NCI-H146 treated with DMSO at 0.1 percent for 48 hours (cell line): ENCODE results near the gene ADAMTS2.

Source experiments
- DNase-seq: peaks from one replicate; lab custom pipeline; 2025; ENCODE audit not compliant: unreplicated experiment; lab: John Stamatoyannopoulos, UW

The ADAMTS2 gene

DNA sequence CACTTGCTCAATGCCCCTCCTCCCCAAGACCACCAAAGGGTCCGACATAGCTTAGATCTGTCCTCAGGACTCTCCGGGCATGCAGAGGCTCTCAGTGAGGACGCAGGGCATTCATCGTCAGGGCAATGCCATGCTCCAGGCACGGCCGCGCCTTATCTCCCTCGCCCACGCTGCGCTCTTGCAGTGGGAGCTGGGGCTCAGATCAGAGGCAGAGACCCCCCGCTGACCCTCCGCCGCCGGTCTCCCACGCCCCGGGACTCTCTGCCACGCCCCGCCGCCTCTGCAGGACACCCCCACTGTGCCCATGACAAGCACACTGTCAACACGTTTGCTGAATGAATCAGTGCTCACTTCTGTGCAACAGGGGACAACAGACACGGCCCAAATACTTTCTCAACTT lies 140.7 kb downstream of the ADAMTS2 start:
- DNase-seq, result no peak

DNA sequence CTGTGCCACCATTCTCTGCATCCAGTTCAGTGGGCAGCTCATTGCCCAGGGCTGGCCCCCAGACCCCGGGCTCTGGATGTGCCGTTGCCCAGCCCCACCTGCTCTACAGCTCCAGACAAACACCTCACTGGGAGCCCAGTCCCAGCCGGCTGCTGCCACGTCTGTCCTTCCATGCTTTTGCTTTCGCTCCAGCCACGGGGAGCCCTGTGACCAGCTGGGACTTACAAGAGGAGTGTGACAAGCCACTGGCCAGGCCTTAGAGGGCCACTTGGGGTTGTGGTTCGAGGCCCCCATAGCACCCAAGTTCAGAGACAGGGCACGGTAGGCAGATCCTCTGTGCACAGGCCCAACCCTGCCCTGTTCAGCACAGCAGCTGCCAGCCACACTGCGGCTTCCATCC lies 142.0 kb downstream of the ADAMTS2 start:
- DNase-seq, result no peak

DNA sequence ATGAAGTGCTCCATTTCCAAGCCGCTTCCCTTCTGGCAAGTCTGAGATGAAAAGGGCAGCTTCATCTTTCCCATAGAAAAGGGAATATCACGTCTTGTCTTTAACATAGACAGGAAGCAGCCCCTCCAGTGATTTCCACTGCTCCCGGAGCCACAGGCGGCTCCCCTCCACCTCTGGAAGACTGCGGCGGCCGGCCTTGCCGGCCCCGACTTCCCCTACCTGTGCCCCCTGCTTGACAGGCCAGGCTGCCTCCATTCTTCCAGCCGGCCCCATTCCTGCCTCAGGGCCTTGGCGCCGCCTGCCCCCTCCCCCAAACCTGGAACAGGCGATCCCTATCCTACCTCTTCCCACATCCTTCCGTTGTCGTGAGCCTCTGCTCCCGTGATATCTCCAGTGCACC lies 143.3 kb downstream of the ADAMTS2 start:
- DNase-seq, result no peak

DNA sequence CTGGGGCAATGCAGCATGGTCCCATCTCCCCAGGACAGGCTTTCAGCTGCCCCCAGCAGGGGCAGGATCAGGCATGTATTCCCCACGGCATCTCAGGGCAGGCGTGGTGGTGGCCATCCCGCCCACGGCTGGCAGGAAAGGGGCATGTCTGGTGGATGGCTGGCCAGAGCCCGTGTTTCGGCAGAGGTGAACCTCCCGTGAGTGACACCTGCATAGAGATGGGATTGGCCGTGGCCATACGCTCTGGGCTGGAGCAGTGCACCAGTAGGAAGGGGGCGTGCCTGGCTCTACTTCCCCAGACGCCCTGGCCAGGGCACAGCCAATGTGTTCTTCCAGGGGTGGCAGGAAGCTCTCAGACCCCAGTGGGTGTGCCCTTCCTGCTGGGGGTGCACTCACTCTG lies 146.0 kb downstream of the ADAMTS2 start:
- DNase-seq, result no peak

DNA sequence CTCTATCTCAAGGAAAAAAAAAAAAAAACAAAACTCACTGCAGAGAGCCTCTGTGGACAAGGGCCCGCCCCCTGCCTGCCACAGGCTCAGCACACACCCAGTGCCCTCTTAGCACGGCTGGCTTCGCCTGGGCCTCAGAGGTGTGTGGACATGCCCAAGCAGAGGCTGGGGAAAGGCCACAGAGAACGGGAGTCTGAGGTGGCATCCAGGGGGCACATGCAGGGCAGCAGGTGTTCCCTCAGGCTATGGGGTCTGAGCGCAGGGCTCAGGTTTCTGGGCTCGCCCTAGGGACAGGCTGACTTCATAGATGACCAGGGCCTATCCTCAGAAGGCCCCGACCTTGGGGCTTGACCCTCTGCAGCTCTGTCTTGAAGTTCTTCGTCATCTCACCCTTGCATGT lies 146.4 kb downstream of the ADAMTS2 start:
- no peak for DNase-seq

DNA sequence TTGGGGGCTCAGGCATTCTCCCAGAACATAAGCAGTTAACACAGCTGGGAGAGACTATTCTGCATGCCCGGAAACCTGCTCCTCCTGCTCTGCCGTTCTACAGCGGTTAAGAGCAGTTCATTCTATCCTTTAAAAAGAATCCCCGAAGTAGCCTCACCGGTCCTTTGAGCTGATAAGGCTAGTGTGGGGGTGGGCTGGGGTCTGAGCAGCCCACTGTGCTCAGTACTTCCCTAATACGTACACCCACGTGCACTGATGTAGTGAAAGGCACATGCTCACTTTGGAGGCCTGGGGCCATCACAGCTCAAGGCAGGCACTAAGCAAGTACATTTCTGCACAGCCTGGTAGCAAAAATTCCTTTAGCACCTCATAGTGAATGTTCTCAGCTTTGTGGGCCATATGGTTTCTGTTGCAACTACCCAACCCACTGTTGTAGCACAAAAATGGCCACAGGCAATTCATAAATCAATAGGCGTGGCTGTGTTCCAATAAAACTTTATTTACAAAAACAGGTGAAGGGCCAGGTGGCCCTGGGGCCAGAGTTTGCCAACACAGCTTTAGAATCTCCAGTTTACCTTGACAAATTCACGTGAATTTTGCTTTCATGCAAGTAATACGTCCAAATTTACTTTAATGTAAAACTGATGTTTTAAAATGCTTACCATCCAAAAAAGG lies 148.7 kb downstream of the ADAMTS2 start:
- no peak for DNase-seq

DNA sequence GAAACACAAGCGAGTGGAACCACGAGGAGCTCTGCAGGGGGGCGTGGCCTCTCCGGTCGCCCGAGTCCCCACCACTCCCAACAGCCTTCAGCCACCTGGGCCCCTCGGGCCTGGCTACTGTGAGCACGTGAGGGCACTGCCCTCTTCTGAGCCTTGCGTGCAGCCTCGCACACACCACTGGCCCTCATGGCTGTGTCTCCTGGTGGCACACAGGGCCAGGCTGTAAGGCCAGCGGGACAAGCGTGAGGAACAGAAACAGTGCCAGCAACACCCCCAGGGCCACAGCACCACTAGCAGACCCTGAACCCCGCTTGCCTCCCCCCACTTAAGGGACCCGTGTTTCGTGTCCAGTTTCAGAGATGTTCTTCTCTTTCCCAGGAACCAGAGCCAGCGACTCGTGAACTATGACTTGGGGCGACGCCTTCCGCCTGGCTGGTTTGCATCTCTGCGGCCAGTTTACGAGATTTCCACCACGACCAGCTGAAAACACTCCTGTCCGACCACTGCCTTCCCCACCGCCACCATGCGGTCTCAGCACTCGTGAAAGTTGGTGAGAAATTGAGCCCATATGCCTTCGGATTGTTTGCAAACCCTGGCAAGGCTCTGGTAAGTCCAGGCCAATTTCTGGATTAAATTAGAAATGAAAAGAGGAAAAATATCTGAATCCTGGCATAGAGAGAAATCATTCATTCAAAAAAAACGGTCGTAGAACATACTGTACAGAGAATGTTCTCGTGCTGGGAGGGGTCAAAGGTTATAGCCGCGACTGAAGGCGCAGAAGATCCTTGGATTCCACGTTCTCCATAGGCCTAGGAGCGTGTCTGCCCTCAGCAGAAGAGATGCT lies 149.5 kb downstream of the ADAMTS2 start:
- no peak for DNase-seq

DNA sequence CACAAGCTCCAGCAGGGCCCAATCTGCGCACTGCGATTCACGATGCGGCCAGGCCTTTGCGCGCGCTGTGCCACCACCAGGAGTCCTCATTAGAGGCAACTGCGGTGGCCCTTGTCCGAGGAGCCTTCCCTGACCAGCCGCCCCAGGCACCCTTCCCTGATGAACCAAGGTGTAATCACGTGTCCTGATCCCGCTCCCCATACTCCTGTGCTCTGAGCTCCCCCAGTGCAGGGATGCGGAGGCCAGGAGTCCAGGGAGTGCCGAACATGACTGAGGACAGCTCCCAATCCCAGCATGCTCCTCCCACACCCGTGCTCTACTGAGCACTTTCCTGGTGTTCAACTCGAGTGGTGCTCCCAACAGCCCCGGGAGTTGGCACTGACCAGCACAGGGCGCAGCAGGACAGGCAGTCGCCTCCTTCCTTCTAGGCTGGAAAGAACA lies 150.3 kb downstream of the ADAMTS2 start:
- DNase-seq, result no peak

DNA sequence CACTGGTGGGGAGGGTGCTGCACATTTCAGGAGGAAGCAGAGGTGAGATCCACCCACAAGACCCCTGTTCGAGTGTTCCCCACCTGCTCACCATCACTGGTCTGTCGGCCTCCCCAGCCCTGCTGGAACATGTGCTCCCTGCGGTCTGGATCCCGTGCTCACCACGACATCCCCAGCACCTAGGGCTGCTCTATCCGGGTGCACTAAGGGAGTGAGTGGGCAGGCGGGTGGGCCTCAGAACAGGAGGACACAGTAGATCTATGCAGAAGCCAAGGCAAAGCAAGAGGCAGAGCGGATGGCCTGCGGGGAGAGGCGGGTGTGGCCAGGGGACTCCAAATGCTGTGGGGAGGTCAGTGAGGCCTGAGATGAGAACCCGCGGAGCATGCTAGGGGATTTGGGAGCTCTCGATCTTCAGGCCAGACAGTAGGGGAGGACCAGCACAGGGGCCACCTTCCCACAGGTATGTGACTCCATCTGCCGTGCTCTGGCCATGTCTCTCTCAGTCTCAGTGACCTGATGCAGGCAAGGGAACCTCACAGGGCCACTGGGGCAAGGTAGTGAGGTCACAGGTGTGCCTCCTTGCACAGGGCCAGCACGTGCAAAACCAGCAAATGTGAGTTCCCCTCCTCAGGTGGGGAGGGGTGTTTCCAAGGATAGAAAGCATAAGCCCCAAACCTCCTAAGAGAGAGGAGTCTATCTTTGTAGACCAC lies 150.9 kb downstream of the ADAMTS2 start:
- DNase-seq, result no peak

DNA sequence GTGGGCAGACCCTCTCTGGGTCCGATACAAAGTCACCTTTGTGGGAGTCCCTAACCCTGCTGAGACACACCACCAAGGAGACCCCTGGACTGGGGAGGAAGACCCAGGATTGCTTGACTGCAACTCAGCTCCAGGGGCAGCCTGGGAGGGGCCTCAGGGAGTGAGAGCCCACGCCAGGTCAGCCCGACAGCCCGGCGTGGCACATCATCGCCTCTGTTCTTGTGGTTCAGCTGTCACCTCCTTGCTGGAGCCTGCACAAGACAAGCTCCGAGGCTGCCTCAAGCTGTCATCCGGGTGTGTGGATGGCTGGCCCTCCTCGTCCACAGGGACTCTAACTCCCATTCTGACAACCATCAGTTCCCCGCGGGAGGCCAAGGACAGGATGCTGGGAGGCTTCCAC lies 151.5 kb downstream of the ADAMTS2 start:
- no peak for DNase-seq

DNA sequence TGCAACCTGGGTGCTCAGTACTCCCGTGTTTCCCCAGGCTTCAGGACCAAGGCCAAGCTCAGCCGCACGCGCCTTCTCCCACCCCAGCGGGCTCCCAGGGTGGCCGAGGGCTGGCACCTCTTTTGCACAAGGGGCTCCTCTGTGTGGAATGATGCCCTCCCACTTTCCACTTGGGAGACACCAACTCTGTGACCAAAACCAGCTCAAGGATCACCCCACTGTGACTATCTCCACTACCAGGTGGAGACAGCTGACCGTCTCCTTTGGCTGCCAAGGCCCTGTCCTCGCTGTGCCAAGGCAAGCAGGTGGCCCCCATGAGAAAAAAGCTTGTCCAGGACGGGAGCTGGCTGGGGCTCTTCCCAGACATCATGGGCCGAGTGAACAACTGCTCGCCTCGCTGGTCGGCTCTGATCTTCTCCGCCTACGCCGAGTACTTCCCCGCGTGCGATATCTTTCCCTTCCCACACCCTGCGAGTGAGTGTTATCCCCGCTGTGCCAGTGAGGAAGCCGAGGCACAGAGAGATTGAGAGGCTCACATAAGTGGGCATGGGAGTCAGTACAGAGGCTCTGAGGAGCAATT lies 152.3 kb downstream of the ADAMTS2 start:
- DNase-seq, result no peak

DNA sequence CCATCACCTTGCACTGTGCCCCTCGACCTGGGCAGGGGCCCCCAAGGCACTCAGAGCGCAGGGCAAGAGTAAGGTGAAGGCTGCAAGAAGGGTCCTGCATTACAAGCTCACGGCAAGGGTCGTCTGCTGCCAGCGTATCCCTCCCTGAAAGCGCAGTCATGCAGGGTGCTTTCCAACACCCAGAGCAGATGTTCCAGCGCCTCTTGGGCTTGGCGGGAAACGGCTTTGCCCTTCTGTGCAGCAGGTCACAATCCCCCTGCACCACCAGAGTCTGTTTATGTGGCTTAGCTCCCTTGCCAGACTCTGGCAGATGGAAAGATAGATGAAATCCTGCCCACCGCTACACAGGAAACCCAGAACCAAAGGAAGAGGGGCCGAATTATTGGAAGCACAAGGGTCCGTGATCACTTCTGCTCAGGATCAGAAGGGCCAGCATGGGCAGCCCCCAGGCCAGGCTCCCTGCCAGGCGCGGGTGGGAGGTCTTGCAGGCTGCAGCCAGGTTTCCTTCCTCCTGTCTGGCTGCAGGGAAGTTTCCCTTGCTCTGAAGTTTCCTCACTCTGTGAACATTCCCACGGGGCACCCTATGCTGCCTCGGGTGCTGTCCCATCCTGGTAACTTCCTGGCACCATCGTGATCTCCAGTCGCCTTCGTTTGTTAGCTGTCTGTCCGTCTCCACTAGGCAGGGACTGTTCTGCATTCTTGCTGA lies 152.9 kb downstream of the ADAMTS2 start:
- no peak for DNase-seq

DNA sequence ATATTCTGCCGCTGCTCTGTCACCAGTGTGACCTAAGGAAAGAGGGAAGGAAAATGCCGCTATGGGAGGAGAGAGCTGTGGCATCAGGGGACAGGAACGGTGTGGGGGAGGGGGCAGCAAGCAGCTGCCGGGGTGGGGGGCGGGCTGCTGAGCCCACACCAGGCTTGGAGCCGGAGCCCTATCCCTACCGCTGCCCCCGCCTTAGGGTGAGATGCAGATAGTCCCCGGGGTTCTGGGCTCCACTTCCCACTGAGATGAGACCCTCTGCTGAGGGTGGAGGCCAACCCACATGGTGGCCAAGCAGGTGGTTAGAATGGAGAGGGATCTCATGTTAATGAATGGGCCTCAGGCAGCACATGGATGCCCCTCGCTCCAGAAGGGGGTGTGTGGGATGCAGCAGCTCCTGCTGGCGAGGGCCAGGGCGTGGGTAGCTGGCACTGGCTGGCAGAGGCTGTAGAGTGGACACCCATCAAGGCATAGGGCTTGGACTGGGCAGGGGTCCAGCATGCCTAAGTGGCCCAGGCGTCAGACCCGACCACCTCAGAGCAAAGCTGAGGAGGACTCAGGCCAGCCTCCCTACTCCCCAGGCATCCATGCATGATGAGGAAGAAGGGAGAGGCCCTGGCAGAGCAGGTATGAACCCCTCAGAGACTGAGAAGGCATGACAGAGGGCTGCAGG lies 153.6 kb downstream of the ADAMTS2 start:
- no peak for DNase-seq

DNA sequence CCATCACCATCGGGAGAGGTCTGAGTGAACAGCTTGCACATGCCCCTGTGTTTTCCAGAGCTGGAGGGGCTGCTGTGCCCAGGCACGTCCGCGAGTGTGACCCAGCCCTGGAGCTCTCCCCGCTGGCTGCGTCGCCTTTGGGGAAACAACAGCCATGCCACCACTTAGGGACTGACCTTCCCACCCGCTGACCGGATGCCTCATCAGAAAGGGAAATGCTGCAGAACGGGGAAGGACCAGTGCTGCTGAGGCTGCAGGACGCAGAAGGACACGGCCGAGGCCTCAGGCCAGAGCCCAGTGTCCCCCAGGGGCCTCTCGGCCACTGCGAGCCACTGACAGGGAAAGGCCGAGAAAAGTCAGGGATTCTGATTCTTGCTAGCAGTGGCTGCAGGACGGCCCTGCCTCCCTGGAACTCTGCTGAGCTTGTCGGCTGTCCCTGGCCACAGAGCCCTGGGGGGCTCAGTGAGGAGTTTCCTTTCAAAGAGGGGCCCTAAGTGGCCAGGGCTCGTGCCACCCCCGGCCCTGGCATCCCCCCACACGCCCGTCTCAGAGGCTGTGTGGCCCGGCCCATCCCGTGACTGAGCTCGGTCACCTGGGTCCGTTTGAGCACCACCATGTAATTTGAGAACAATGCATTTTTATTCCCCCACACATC lies 154.3 kb downstream of the ADAMTS2 start:
- no peak for DNase-seq

DNA sequence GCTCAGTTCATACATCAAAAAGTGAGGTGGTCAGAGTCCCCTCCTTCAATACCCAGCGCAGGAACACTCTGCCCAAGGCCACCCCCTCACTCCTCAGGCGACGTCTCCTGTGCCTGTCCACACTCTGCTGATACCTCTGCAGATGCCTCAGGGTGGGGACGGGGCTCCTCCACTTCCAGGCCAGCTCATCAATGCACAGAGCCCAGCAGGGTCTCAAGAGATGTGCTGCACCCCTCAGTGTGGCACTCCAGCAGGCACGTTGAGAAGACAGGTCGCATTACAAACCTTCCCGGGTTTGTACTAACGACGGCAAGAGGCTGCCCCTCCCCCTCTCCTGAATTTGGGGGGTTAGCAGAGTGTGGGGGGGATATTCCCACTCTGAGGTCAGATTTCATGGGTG lies 156.6 kb downstream of the ADAMTS2 start:
- DNase-seq, result no peak

DNA sequence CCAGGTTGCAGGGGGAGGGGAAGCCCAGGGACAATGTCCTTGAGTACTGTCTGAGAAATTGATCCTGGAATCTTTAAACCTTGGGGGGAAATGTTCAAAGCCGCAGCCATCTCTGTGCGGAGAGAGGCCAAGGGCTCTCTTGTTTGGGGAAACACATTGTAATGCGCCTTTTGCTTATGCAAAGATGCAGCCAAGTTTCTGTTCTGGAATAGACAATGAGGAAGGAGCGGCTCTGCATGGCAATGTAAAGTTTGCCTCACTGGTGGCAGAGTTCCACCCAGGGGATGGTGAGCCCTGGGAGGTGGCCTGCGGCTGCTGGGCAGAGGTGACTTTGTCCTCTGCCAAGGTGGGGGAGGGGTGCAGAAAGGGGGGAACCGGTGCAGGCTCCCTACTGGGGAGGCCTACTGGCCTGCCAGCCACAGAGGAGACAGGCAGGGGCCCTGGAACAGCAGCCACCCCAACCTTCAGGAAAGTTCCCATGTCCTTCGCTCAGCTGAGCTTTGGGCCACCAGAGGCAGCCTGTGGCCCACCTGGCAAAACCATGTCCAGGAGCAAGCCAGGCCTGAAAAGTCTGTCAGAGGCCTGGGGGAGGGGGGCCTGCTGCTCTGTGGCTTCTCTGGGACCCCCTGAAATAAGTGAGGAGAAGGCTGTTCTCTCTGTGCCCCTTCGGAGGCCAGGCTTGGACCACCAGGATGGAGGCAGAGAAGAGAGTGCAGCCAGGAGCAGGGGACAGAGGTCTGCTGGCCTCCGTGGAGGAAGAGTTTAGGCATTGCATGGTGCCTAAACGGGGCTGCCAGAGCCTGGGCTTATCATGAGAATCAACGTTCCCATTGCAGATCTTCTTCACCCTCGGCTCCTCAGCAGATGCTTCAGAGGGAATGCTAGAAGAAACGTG lies 157.3 kb downstream of the ADAMTS2 start:
- no peak for DNase-seq

DNA sequence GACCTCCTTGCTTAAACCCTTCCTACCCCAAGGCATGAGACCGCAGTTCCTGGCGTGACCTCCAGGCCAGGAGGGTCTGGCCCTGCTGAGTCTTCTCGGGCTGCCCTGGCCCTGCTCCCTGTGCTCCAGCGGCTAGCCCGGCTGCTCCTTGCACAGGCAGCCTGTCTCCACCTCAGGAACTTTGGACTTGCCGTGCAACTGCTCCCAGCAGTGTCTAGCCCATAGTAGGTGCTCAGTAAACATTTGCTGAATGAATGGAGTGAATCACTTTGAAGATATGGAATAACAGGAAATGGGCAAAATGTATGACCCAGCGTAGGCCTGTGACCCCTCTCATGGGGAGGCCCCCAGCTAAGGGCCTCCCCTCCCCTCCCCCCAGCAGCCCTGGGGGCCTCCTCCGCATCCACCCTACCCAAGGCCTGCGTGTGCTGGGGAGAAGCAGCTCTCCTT lies 158.0 kb downstream of the ADAMTS2 start:
- DNase-seq, result no peak

DNA sequence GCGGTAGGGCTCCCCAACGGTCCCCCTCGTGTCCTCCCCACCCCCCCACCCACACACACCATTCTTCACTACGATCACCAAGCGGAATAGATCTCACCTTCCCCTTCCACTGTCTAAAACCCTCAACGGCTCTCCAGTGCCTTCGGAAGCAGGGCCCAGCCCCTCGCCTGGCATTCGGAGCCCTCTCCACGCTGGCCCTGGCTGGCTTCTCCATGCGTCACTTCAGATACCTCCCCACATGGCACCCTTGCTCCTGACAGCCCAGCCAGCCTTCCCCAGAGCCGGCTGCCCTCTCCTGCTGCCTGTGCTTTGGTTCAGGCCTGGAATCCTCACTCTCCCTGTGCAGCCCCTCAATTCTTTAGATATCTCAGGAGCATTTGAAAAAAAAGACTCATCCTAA lies 158.5 kb downstream of the ADAMTS2 start:
- DNase-seq, result no peak

DNA sequence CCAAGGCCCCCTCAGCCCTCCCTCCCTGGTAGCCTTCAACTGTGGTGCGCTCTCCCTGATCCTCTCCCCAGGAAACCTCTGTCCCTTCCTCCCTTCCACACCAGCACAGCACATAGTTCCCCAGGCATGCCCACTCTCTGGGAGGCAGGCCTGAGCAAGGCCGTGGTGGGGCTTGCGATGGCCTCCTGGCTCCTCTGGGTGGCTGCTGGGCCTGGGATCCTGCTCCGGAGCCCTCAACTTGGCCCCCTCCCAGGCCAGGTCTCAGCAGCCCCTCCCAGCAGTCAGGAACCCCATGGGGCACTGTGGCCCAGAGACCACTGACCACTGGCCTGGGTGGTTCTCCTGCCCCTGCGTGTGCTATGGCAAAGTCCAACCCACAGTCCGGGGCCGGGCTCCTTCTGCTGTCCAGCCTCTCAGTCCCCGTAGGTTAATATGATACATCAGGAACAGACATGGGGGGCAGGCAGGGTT lies 159.3 kb downstream of the ADAMTS2 start:
- no peak for DNase-seq
